ENCODE results near the gene PSMD11.

- TF ChIP-seq EP300 (IDR thresholded peaks at IDR 0.05; ENCODE audit: borderline replicate concordance in 1 of 2, low read depth in 2 of 2, low read length in 2 of 2) = no peak
- no peak for TF ChIP-seq MAFK (IDR thresholded peaks at IDR 0.05; ENCODE audit: low read depth, low read length)
- TF ChIP-seq POLR2A (IDR thresholded peaks at IDR 0.05; ENCODE audit: control extremely low read depth in 1 of 2, low read depth in 2 of 2, low read length in 2 of 2) = no peak
- TF ChIP-seq, protein P1, sequence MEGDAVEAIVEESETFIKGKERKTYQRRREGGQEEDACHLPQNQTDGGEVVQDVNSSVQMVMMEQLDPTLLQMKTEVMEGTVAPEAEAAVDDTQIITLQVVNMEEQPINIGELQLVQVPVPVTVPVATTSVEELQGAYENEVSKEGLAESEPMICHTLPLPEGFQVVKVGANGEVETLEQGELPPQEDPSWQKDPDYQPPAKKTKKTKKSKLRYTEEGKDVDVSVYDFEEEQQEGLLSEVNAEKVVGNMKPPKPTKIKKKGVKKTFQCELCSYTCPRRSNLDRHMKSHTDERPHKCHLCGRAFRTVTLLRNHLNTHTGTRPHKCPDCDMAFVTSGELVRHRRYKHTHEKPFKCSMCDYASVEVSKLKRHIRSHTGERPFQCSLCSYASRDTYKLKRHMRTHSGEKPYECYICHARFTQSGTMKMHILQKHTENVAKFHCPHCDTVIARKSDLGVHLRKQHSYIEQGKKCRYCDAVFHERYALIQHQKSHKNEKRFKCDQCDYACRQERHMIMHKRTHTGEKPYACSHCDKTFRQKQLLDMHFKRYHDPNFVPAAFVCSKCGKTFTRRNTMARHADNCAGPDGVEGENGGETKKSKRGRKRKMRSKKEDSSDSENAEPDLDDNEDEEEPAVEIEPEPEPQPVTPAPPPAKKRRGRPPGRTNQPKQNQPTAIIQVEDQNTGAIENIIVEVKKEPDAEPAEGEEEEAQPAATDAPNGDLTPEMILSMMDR (IDR thresholded peaks at IDR 0.05; ENCODE audit: control extremely low read depth in 1 of 3, insufficient read depth in 1 of 3, low read depth in 1 of 3, low read length in 3 of 3) = no peak
- TF ChIP-seq SIN3A (conservative IDR thresholded peaks at IDR 0.05 in 1 of 2, IDR thresholded peaks at IDR 0.05 in 1 of 2; ENCODE audit: low read depth in 1 of 2, low read length in 2 of 2) = no peak
- no peak for TF ChIP-seq POLR2AphosphoS5 (IDR thresholded peaks at IDR 0.05; ENCODE audit: low read depth, low read length)
- no peak for TF ChIP-seq SIX5 (IDR thresholded peaks at IDR 0.05; ENCODE audit: low read depth, low read length)
- TF ChIP-seq TCF12 (IDR thresholded peaks at IDR 0.05; ENCODE audit: low read depth, low read length) = no peak
- TF ChIP-seq ZNF274 (IDR thresholded peaks at IDR 0.05; ENCODE audit: borderline replicate concordance, extremely low read depth, low read length) = no peak
- no peak for TF ChIP-seq RAD21 (IDR thresholded peaks at IDR 0.05 in 1 of 2, conservative IDR thresholded peaks at IDR 0.05 in 1 of 2; ENCODE audit: low read depth in 2 of 2, low read length in 2 of 2)
- no peak for TF ChIP-seq CREB1 (IDR thresholded peaks at IDR 0.05)
These were observed 66.2 kb downstream of the PSMD11 start for GRCh38 chr17:32510466-32510865.
